Cortex of kidney (tissue), 1 donor: ENCODE results near the gene ERF.

Experiments
- DNase-seq: peaks from one replicate; lab custom pipeline; 2025; lab: John Stamatoyannopoulos, UW

The ERF gene

DNA sequence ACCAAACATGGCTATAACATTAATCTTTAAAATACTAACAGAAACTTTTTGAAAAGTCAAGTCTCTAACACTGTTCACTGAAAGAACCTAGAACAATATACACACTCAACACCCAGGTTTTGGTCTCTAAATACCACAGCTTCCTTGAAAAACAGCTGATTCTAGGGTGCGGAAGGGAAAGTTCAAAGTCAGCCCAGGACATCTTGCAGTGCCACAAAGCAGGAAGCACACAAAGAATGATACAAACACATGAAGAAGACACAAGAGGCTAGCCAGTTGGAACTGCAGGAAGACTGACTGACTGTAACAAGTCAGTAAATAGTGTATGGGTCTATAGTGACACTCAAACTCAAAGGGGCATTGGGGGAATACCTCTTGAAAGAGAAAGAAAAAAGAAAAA lies 42.0 kb downstream of the ERF start:
- no peak for DNase-seq

DNA sequence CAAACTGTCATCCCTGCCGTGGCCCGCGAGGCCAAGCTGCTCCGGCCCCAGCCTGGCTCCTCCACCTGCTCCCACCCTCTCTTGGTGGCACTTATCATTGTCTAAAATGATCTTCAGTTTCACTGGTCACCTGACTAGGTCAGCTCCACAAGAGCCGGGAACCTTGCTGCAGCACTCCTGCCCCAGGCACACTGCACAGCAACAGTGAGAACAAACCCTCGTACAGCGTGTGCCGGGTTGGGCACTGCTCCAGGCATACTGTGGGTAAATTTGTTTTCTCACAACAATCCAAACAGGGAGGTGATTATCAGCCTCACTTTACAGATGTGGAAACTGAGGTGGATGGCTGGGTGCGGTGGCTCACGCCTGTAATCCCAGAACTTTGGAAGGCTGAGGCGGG lies 46.3 kb downstream of the ERF start:
- no peak for DNase-seq

DNA sequence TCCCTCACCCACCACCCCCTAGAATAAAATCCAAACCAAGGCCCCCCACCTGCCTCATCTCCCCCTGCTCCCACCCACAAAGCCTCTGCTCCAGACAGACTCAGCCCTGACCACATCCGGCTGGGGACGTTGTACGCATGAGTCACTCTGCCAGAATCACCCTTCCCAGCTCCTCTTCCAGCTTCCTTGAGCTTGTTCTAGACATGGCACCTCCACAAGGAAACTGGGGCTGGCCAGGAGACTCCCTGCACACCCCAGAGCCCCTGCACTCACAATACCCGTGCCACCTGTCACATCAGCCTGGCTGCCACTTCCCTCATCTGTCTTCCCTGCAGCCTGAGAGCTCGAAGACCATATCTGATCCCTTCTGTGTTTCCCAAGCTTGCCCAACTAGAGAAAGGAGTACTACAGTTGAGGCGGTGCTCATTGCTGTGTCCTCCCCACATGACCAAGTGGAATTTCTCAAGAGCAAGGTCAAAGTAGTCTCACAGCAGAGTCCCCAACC lies 47.1 kb downstream of the ERF start:
- no peak for DNase-seq

DNA sequence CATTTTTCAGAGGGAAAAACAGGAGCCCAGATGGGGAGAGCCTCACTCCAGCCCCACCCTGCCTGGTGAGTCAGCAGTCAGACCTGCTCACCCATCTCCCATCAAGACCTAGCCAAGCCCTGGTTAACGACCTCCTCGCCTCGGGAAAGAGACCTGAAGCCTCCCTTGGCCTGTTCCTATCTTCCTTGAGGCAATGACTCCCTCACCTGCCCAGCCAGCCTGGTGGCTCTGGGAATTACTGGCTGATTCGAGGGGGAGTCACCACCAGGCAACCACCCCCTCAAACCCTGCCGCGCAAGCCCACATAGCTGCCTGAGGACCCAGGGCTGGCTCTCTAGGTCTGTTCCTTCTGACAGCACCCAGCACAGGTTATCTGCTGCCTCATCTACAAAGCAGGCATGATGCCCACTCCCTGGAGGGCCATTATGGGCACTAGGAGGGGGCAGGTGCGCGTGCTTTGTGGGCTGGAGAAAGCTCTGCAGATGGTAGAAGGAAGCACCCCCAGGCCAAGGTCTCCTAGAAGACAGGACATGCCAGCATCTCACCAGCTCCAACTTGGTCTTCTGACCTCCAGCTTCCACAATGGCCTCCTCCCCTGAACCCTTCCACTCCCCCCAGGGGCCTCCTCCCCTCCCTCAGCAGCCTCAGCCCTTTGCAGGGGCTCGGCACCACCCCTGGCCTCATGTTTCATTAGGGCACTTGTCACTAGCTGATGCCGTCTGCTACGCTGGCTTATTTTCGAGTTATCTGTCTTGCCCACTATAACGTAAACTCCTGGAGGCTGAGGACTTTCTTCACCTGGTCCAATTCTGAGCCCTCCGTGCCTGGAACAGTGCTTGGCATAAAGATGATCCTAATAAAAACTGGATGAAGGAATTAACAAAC lies 47.8 kb downstream of the ERF start:
- no peak for DNase-seq

DNA sequence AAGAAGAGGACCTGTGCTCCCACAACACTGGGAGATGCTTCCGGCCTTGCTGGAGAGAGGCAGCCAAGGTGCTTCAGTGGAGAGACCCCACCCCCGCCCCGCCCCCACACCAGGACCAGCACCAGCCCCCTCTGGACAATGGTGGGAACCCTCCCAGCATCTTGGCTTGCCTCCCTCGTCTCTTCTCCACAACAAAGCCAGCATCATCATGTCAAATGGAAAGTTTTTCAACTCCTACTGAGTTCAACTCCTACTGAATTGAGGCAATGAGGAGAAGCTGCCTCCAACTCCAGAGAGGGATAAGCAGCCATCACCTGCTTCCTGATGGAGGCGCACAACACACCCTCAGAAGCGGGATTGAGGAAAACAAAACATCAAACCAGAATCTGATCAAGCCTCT lies 50.3 kb downstream of the ERF start:
- DNase-seq: no peak

DNA sequence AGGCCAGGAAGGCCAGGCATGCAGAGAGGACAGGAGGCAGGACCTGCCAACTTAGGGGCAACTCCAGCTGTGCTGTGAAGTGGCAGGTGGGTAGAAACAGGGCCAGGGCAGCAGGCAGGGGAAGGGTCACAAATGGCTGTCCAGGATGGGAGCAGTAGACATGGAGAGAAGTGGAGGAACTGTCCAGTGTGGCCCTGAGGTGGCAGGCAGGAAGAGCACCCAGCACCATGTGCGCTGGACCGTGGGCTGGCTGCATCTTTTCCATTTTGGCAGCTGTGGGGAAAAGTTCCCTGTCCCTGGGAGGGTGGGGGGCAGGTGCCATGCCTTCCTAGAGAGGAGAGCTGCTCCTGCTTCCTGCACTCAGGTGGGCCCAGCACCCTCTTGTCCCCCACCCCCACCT lies 51.2 kb downstream of the ERF start:
- no peak for DNase-seq

DNA sequence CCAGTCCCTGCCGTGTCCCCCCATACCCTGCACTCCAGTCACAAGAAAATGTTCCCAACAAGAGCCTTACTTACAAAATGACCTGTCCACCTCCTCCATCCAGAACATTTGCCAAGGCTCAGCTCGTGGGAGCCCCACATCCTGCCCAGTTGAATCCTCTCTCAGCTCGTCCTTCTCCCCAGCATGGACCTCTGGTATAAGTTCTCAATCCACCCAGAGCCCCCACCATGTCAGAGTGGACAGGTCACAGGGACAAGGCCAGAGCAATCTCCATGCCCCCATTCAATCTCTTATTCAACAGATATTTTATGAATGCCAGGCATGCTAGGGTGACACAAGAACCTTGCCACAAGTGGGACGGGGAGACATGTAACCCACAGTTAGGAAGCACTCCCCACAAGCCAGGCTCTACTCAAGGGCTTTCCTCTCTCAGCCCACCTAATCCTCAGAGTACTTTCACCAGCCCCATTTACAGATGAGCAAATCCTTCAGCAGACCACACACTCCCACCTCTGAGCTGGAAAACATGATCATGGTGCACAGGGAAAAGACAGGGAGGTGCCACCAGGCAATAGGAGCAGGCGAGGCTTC lies 52.5 kb downstream of the ERF start:
- DNase-seq: no peak

DNA sequence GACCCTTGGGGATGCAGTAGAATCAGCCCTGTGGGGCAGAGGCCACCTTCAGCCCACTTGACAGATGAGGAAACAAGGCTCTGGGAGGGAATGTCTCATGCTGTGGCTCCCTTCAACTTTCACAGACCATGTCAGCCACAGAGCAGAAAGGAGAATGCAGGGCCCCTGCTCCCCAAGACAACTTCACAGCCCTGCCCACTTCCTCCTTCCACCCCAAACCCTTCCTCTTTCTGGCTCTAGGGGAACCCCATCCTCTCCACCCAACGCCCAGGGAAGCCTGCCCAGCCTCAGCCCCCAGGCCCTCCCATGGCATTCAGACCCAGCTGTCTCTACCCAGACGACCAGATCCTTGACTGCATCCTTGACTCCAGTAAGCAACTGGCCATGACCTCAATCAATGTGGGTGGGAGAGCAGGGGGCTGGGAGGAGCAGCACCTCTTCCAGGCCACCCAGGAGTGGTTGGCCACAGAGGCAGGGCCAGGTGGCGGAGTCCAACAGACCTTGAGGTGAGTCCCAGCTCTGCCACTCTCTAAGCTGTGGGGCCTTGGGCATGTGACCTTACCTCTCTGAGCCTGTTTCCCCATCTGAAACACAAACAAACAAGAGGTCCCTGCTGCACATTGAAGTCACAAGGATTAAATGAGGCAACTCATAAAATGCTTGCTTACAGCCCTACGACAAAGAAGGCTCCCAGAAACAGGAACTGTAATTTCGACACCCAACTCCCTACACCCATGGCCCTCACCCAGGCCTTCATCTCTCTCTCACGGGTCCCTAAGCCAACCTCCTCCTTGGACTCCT lies 53.2 kb downstream of the ERF start:
- DNase-seq: no peak

DNA sequence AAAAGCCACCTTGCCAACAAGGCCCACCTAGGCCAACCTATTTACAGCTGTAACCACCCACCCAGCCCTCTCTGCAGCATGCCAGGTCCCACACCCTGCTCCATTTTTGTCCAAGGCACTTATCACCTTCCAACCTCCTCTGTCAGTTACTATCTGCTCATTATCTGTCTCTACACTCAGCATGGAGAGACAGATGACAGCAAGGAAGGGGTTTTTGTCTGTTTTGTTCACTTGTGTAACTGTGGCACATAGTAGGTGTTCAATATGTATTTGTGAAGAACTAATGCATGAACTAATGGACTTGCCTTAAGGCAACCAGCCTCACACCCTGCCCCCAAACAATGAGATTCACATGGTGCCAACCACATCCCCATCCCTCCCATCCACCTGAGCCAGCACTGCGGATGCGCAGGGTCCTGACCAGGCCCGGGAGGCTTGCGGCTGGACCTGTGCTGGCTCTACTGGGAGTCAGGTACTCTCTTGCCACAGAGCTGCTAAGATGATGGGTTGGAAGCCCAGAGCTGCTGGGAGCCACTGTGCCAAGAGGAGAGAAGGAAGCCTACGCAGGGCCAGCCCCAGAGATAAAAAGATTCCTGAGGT lies 54.7 kb downstream of the ERF start:
- no peak for DNase-seq

DNA sequence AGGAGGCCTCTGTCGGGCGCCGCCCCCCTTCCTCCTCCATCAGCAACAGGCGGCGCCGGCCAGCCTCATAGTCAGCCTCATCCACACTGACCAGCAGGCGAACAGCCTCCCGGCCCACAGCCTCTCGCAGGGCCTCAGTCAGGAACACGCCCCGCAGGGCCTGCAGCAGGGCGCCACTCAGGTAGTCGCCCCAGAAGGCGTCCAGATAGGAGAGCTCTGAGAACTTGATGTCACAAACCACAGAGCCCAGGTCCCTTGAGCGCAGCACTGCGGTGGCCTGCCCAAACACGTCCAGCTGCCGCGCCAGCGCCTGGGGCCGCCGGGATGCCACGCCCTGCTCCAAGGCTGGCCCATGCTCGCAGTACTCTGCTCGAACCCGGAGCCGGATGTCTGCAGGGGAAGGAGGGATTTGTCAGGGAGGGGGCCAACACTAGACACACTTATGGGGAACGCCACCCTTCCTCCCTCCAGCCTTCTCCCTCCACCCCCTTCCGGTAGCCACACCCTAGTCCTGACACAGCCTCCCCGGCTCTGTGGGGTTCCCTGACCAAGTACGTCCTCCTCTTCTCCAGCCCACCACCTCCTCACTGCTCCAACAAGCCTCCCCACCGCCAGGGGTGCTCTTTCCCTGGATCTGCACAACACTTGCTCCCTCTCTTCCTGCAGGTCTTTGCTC lies 55.4 kb downstream of the ERF start:
- DNase-seq: no peak

DNA sequence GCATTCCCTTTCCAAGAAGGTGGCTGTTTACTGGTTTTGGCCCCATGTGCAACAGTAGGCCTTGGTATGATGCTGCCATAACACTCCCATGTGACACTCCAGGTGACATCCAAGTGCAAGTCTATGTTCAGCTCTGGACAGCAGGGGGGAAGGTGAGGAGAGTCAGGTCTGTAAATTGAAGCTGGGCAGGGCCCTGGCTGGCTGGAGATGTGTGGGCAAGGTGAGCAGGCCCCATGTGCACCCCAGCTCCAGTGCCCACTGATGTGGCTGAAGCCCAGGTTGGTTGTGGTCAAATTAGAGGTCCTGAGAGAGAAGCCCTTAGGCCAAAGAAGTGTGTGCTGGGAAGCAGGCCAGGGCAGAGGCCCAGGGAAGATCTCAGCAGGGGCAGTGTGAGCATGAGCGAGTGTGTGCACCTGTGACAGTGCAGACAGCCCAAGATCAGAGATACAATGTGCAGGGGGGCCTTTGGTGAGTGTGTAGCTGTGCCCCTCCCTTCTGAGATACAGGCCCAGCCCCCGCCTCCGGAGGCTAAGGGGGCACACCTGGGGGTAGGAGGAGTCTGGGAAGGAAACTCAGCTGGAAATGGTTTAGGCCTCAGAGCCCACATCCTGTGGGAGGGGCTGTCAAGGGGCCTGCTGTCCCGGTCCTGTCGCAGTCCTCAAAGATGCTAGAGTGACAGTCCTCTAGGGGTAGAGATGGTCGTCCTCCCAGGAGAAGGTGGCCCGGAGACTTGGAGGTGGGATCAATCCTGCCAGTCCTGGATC lies 56.1 kb downstream of the ERF start:
- DNase-seq: no peak
